GM18870 (cell line): ENCODE data around the gene TINCR.
"Not testable (repeated sequence)": the region's sequence is repeated elsewhere in the genome, so short reads cannot be mapped to it uniquely, and the experiment has no call there.

Source experiments
- ATAC-seq: cut with Tn5 transposase; IDR thresholded peaks from one replicate; pipeline ENCODE4 v1.9.1; 2021; ENCODE audit warnings: moderate library complexity; ENCODE audit not compliant: unreplicated experiment

Gene TINCR

GRCh38 chr19:5567360-5567969 is at the start of gene TINCR:
TINCR (minus strand) TSS chr19:5567953.
- ATAC-seq = no peak

GRCh38 chr19:5617080-5617479 is 49.3 kb upstream of the TINCR start:
- no peak for ATAC-seq

- ATAC-seq = no peak
Measured at GRCh38 chr19:5615756-5616327, 48.1 kb upstream of the TINCR start.

DNA sequence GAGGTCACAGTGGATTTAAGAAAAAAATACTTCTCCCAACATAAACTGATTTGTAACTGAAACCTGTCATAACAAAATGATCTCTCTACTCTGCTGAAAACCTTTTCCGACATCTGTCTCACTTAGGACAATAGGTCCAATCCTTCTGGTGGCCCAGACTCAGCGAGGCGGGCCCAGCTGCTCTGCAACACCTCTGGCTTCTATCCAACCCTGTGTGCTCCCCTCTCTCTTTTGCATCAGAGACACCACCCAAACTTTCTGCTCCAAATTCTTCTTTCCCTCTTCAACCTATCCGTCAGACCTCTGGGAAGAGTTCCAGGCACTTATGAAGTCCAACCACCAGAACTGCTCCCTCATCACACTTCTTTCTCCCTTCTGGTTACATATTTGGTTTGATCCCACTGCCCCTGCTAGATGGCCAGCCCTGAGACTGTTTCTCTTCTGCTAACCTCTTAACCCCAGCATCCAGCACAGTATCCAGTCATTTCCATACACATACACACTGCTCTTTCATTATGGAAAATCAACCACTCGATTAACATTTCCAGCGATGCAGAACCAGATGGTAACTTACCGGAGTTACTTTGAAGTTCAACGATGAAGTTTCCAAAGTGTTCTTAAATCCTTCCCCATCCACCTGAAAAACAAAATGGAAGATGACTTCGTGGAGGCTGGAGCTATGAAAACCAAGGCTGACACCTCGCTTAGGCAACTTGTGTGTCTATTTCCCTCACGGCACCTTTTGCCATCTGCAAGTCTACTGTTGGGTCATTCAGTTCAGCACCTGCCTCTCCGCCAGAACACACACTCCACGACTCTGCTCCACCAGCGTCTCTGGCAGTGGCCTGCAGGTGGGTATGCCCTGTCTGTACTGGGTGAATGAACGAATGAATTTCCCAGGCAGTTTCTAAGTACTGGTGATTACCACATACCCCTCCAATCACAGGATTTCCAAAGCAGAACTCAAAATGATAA is 45.4 kb upstream of the TINCR start:
- ATAC-seq = no peak

DNA sequence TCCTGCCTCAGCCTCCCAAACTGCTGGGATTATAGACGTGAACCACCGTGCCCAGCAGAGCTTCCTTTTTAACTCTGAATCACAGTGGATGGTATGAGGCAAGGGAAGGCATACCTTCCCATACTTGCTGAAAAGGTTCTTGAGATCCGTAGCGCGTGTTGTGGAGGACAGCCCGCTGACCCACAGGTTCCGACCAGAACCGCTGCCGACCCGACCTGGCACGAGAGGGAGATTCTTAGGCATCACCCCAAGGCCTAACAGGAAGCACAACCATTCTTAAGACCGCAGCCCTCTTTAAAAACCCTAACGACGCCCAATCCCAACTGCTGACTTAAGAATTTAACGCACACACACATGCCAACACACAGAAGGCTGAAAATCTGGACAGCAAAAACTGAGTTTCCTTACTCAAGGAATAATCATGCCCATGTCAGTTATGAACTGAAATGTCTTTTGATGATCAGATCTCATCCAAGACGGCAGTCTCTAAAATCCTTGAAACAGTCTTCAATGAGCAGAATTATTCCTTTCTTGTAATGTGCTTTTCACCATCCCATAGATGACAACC is 42.2 kb upstream of the TINCR start:
- ATAC-seq = no peak

- ATAC-seq = not testable (repeated sequence)
Measured at GRCh38 chr19:5608766-5609165, 41.0 kb upstream of the TINCR start.

GRCh38 chr19:5608291-5608690 is 40.5 kb upstream of the TINCR start:
- ATAC-seq = no peak

GRCh38 chr19:5607318-5608275 is 39.8 kb upstream of the TINCR start:
- ATAC-seq = no peak

DNA sequence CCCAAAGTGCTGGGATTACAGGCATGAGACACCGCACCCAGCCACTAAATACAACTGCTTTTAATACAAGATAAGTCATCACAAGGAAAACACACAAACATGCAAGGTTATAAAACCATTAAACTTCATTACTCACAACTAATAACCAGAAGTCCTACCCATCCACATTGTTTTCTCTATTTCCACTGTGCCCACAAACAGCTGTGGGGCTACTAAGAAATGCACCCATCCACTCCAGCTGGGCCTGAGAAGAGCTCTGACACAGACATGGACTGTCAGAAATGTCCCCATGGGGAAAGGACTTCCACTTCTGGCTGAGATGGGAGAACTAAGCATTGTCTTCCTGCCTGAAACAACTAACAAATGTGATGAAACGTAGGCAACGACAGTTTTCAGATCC is 37.6 kb upstream of the TINCR start:
- no peak for ATAC-seq

DNA sequence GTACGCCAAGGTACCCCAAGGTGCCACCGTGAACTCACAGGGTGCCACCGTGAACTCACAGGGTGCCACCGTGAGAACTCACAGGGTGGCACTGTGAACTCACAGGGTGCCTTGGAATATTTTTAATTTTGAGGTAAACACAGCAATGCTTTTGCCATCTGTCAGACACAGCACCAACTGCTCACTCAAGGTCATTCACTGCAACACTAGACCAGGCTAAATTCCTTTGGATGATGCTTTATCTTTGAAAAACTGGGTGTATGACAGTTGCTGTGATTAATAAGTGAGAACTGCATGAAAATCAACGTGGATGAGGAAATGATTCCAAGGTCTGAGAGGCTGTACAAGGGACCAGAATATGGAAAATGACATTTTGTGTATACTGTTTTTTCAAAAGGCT is 35.9 kb upstream of the TINCR start:
- no peak for ATAC-seq

DNA sequence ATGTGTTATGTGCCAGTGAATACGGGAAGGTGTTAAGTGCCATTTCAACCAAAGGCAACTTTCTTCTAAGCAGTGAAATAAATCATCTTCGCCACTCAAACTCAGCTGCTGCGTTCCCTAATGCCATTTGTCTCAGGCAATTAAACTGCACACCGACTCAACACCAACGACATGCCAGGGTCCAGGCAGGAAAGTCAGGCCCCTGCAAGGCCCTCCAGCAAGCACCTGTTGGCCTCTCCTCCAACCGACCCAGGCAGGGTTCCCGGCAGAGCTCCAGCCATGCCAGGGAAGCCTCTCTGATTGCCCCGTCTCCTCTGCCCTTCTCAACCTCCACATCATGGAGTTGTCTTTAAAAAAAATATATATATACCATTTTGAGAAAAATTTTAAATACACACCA is 33.0 kb upstream of the TINCR start:
- no peak for ATAC-seq

DNA sequence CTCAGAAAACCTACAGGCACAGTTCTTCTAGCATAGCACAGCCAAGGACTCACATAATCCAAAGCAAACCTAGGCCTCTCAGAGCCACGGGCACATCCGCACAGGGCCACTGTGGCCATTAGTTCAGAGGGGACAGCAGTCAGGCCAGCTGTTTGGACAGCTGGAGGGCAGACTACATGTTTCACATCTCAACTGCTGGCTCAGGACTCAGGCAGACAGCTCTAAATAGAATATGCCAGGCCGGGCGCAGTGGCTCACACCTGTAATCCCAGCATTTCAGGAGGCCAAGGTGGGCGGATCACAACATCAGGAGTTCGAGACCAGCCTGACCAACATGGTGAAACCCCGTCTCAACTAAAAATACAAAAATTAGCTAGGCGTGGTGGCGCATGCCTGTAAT is 28.0 kb upstream of the TINCR start:
- no peak for ATAC-seq

DNA sequence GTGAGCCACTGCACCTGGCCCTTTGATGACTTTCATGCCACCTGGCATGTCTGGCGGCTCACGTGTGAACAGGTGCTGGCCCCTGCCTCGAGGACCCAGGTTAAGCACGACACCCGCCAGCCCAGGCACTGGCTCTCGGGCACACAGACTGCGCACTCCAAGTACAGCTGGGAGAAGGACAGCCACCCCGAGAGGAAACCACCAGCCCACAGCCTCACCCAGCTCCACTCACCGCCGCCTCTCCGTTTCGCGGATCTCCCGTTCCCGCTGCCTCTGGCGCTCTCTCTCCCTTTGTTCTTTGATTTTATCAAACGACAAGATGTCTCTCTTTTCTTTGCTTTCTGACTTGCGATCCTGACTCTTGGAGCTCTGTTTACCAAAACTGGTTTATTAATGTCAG is 27.4 kb upstream of the TINCR start:
- no peak for ATAC-seq

- no peak for ATAC-seq
Measured at GRCh38 chr19:5594521-5594950, 26.8 kb upstream of the TINCR start.

- ATAC-seq = no peak
Measured at GRCh38 chr19:5593343-5594255, 25.8 kb upstream of the TINCR start.

GRCh38 chr19:5592531-5593342 is 25.0 kb upstream of the TINCR start:
- ATAC-seq = no peak

- ATAC-seq = no peak
Measured at GRCh38 chr19:5591476-5591875, 23.7 kb upstream of the TINCR start.

- no peak for ATAC-seq
Measured at GRCh38 chr19:5590865-5591154, 23.1 kb upstream of the TINCR start.
